8988T (cell line): Measurements from ENCODE around the gene FAM20C.
"Not testable (repeated sequence)": the region's sequence is repeated elsewhere in the genome, so short reads cannot be mapped to it uniquely, and the experiment has no call there.

Source experiments
- DNase-seq: peaks from one replicate; pipeline ENCODE4 v3.0.0; 2011

Gene FAM20C

DNA sequence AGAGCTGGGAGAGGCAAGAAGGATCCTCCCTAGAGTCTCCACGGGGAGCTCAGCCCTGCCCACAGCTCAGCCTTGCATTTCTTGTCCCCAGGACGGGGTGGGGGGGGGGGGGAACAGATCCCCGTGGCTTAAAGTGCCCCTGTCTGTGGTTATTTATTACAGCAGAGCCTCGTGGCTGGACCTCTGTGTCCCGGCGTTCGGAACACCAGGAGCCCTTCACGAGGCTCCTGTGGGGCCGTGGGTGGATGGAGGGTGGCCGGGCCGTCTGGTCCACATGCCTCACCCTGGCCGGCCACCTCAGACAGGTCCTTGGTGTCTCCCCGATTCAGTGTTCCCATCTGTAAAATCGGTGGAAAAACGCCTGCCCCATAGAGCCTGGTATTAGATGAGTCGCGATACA, 37.9 kb downstream of the FAM20C start:
- no peak for DNase-seq

DNA sequence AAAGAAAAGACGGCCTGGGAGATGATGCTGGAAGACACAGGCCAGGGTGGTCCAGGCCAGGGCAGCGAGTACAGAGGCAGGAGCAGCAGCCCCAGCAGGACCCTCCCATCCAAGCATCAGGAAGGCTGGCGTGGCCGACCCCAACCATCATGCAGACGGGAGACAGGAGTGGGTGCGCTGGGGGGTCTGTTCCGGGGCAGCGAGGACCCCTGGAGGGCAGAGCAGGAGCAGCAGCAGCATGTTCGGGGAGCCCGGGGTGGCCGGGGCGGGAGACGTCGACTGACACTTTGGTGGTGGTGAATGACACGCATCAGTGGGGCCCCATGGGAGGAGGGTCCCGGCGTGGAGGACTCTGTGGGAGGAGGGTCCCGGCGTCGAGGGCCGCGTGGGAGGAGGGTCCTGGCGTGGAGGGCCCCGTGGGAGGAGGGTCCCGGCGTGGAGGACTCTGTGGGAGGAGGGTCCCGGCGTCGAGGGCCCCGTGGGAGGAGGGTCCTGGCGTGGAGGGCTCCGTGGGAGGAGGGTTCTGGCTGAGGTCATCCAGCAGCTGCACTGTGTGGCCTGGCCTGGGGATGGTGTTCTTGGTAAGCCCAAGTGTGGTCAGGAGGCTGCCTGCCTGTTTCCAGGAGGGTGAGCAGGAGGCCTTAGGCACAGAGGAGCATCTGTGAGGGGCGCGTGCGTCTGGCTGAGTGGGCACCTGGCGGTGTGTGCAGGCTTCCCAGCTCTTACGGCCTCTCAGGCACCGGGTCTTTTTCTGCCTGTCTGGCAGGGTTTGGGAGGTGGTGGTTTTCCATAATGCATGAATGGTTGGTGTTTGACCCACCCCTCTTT, 38.9 kb downstream of the FAM20C start:
- DNase-seq, result no peak

DNA sequence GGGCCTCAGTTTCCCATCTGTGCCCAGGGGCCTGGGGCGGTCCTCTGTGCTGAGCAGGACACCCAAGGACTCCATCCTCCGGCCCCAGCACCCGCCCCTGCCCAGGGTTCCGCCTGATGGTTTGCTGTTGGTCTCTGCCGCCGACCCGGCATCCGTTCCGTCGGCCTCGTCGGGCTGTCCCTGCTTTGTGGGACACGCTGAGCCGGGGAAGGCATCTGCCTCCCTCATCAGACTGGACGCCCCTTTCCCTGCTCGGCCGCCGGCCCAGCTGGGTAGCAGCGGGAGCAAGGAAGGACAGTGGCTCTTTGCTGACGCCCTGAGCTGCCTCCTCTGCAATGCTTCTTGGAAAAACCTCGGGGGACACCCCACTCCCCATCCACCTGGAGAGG, 39.5 kb downstream of the FAM20C start:
- DNase-seq, result no peak

DNA sequence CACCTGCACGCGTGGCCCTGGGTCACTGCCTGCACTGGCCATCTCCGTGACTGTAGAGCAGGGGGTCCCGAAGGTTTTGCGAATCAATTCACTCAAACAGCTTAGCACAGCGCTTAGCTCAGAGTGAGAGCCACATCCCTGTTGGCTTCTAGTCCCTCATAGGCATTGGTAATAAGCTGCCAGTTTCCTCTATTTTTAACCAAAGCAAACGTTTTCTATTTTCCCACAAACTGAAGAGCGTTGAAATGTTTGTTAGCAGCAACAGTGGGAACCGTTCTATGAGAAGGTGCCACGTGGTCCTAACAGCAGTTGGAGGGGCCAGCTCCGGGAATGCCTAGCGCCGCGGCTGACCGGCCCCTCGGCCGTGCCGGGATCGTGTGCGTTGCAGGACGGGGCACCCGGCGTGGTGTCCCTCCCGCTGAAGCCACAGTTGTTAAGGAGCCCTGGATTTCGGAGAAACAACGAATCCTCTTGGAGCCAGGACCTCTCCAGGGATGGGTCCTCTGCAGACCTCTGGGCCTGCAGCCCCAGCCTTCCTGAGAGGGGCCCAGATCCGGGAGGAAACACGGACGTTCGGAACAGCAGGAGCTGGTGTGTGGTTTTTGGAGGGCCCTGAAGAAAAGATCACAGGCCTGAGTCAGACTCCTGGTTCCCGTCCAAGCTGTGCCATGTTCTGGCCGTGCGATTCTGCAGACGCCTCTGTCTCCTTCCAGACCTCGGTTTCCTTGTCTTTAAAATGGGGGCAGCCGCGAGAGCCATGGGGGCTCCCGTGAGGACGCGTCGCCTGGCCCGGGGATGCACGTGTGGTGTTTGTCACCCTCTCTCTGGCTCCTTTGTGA, 40.3 kb downstream of the FAM20C start:
- no peak for DNase-seq

DNA sequence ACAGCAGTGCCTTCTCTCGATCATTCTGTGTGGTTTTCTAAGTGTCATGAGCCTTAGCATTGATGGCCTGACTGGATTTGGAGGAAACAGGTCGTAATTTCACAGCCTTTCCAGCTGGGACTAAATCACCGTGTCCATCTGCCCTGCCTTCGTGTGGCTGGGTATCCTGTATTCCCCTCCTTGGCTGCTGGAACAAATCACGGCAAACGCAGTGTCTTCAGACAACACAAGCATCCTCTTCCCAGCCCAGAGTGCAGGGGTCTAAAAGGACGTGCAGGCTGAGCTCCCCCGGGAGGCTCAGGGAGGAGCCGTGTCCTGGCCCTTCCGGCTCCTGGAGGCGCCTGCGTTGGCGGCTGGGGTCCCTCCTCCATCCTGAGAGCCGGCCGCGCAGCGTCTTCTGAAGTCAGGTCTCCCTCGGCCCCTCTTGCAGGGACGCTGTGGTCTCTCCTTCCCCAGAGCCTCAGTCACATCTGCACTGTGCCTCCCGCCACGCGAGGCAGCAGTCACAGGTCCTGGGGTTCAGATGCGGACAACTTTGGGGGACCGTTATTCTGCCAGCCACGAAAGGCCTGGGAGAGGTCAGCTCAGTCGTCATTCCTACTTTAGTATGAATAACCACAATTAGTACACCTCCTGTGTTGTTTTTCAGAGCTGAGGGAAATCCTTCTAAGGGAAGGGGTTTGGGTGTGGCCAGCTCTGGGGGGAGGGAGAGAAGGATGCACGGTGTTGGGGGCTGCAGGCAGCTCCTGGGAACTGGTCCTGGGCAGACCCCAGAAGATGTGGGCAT, 41.1 kb downstream of the FAM20C start:
- no peak for DNase-seq

DNA sequence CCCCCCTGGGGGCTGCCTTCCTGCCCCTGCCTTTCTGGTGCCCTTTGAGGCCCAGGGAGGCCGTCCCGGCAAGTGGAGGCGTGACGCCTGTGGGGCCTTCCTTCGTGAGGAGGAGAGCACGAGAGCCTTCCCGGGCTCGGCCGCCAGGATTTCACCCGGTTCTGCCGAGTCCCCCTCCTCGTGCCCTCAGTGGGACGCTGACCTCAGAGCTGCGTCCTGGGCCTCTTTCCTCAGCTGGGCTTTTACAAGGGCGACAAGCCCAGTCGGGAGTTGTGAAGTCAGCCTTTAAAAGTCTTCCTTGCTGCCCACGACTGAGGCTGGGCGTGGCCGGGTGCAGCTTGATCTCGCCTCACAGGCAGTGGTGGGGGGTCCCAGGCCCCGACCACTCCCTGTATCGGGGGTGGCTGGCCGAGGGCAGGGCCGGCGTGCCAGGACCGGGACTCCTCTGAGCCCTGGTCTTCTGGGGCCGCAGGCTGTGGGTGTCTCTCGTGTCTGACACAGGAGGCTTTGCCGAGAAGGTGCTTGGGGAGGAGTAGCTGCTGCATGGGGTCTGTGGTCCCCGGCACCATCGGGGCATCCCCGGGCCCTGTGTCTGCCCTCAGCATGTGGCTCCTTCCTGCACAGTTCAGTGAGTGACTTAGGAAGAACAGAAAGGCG, 41.8 kb downstream of the FAM20C start:
- no peak for DNase-seq

DNA sequence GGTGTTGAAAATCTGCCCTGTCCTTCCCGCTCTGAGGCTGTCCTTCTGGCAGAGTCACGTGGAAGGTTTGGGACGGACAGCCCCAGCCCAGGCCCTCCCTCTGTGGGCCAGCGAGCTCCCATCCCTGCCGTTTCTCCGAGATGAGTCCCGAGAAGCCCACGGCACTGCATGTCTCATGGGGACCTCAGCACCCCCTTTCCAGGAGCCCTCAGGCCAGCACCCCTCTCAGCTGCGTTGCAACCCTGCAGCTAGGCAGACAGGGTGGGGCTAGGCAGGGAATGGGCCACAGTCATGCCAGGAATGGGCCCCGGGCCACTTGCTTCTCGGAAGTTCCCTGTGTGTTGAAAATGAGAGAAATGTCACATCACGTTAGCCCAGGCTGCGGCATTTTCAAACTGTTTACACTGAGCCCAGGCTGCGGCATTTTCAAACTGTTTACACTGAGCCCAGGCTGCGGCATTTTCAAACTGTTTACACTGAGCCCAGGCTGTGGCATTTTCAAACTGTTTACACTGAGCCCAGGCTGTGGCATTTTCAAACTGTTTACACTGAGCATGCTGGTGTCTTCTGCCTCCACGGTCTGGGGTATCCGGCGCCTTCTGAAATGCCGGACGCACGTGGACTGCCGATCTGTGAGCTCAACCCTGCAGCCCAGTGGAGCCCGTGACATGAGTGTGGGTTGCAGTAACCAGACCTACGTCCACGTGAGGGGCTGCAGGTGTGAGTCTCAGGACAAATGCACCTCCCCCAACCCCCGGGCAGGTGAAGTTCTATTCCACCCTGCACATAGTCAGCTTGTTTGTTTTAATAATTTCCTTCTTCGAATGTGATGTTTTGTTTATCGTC, 42.6 kb downstream of the FAM20C start:
- no peak for DNase-seq

DNA sequence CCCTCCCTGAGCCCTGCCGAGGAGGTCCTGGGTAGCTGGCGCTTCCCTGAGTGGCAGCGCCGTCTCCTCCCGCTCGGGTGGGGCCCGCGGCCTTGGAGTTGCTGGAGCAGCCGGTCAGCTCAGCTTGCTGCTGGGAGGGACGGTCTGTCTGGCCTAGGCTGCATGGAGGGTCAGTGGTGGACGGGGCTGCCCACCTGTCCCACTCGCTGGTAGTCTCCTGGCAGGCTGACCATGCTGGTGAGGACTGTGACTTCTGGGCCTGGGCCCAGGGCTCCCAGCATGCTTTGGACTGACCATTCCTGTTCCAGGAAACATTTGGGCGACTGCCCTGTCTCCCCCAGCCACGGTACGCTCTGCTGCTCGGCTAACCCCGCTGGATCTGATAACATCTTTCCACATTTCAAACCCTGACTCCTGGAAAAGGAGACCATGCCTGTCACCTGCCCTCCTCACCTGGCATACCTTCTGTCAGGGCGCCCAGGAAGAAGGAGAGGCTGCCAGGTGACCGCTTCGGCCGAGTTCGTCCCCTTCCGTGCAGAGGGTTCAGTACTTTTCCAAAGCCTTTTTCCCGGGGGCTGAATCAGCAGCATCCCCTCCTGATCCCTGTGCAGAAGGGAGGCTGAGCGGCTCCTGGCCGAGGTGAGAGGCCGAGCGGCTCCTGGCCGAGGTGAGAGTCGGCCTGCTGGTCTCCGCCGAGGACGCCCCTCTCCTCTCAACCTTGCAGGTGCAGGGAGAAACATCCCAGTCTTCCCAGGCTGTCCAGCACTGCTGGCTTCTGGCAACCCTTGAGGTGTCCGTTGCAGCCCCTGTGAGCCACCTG, 43.4 kb downstream of the FAM20C start:
- no peak for DNase-seq

DNA sequence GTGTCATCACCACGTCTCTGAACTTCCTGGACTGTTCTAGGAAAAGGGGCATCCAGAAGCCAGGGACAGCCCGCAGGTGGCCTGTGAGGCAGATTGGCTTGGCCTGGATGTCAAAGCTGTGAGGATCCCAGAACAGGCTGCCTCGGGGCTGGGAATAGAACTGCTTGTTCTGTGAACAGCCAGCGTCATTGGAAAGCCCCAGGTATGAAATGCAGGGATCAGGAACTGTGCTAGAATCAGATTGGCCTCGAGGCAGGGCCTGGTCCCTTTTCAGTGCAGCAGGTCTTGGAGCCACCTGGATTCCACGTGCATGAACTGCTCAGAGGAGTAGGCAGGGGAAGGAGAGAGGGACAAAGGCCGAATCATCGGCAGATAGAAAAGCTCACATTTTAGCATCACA, 44.6 kb downstream of the FAM20C start:
- no peak for DNase-seq

DNA sequence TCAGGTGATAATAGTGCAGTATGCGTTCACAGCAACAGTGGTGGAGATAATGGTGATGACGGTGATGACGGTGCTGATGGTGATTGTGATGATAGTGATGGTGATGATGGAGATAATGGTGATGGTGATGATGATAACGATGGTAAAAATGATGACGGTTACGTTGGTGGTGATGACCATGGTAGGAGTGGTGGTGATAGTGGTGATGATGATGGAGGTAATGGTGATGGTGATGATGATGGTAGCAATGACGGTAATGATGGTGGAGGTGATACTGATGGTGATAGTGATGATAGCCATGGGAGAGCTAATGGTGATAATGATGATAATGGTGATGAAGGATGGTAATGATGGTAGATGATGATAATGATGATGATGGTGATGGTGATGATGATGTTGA, 45.0 kb downstream of the FAM20C start:
- no peak for DNase-seq

DNA sequence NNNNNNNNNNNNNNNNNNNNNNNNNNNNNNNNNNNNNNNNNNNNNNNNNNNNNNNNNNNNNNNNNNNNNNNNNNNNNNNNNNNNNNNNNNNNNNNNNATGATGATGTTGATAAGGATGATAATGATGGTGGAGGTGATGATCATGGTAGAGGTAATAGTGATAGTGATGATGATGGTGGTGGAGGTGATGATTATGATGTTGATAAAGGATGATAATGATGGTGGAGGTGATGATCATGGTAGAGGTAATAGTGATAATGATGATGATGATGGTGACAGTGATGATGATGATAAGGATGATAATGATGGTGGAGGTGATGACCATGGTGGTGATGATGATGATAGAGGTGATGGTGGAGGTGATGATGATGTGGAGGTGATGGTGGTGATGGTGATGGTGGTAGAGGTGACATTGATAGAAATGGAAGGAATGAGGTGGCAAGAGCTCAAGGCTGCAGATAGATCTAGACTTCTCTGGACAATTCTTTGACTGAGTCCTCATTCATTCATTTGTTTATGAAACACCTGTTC, 47.8 kb downstream of the FAM20C start:
- no peak for DNase-seq

DNA sequence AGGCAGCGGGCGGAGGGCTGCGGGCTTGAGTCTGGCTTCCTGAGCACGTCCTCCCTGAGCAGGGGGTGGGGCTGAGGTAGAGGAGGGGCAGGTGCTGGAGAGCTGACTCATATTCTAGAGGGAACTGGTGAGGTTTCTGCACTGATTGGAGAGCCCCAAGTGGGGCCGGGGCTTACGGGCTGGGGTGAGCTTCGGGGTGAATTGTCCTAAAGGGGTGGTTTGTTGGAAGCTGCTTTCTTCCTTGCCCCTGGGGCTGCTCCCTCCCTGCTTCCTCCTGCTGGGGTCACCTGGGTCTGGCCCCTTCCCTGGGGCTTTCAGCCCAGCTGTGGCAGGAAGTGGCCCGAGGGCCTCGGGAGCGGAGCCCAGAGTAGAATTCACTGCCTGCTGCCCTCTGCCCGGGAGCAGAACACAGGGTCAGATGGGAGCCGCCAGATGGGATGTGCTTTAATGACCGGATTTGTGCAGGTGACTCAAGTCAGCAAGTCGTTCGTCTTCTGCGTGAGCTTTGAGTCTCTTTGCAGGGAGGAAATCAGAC, 48.6 kb downstream of the FAM20C start:
- no peak for DNase-seq

DNA sequence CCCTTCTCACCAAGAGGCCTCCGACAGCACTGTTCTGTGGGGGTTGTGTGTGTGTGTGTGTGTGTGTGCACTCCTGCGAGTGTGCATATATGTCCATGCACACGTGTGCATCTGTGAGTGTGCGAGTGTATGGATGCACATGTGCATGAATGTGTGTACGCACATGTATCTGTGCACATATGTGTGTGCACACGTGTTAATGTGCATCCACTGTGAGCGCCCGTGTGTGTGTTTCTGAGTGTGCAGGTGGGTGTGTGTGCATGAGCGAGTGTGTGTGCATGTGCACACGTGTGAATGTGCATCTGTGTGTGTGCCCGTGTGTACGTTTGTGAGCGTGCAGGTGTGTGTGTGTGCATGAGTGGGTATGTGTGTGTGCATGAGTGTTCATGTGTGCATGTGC, 49.1 kb downstream of the FAM20C start:
- no peak for DNase-seq

DNA sequence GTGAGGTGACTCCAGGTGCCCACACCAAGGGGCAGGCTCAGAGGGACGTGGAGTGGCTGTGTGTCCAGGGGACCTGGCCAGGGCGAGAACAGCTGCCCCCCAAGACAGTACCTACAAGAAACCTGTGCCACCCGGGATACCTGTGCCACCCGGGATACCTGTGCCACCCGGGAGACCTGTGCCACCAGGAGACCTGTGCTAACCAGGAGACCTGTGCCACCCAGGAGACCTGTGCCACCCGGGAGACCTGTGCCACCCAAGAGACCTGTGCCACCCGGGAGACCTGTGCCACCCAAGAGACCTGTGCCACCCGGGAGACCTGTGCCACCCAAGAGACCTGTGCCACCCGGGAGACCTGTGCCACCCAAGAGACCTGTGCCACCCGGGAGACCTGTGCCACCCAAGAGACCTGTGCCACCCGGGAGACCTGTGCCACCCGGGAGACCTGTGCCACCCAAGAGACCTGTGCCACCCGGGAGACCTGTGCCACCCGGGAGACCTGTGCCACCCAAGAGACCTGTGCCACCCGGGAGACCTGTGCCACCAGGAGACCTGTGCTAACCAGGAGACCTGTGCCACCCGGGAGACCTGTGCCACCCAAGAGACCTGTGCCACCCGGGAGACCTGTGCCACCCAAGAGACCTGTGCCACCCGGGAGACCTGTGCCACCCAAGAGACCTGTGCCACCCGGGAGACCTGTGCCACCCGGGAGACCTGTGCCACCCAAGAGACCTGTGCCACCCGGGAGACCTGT, 50.6 kb downstream of the FAM20C start:
- not testable (repeated sequence) for DNase-seq

DNA sequence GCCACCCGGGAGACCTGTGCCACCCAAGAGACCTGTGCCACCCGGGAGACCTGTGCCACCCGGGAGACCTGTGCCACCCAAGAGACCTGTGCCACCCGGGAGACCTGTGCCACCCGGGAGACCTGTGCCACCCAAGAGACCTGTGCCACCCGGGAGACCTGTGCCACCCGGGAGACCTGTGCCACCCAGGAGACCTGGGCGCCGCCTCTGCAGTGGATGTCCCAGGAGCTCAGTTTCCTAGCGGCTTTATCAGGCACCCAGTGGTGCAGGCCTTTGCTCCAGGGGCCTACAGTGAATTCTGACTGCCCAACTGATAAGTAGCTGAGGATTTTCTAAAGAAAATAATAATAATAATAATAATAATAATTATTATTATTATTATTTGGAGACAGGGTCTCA, 51.2 kb downstream of the FAM20C start:
- not testable (repeated sequence) for DNase-seq

DNA sequence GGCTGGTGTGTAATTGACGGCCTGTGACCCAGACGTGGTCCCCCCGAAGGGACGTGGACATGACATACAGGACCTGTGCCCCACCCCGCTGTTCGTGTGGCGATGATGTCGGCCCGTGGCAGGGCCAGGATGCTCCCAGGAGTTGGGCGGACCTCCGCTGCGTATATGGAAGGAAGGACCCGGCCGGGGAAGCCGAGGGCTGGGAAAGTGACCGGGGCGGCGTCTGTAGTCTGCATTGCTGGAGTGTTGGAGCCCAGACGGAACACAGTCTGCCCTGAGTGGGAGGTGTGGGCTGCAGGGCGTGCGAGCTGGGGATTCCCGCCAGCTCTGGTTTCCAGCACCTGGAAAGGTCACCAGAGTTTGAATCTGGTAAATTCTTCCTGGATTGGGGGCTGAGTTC, 52.6 kb downstream of the FAM20C start:
- no peak for DNase-seq

DNA sequence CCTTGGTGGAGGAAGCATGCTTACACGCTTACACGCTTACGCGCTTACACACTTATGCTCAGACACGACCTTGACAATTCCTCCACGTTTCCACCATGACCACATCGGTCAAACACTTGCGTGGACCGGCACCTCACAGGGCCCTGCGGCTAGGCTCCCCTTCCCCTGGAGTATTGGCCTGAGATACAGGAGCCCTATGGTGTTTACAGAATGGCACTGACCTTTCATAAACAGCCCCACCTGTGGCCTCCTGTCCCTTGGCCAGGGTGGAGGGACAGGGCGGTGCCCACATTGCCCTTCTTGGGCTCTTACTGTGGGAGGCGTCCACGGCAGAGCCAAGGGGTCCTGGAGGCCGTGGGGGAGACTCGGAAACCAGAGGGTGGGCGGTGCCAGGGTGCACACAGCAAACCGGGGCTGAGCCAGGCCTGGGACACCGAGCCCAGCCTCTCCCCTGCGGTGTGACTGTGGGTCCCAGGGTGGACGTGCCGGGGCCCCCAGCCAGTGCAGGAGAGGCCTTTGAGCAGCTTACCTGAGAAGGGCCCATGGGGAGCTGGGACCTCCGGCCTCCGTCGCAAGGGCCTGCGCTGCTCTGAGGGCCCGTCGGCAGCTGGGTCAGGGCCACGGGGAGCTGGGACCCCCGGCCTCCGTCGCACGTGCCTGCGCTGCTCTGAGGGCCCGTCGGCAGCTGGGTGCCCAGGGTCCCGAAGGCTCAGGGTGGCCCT, 53.4 kb downstream of the FAM20C start:
- DNase-seq, result no peak

DNA sequence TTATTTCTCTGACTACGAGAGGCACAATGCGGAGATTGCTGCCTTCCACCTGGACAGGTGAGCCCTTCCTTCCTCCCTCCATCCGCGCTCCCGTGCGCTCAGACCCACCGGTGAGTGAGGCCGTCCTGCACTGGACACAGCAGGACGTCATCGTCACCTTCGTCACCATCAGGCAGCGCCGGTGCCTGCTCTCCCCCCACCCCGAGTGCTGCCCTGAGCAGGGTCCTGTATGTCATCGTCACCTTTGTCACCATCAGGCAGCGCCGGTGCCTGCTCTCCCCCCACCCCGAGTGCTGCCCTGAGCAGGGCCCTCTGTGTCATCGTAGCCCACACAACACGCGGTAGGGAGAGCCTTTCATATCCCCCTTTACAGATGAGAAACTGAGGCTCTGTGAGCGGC, 54.1 kb downstream of the FAM20C start:
- no peak for DNase-seq

DNA sequence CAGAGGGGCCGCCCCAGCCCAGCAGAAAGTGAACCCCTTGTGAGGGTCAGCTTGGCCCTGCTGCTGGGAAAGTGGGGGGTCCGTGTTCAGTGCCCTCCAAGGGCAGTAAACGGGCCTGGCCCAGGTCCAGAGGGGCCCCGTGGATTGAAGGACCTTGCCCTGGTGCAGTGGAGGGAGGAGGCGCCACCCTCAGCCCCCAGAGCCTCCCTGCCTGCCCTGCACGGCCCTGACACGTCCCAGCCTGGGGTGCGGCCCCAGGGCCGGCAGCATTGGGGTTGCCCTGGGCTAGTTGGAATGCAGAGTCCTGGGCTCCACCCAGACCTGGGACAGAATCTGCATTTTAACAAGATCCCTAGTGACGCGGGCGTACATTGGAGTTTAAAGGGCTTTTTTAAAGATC, 54.8 kb downstream of the FAM20C start:
- DNase-seq, result no peak
